Endodermal cell (in vitro differentiated cells): Measurements from ENCODE around the gene PSMB3. TPM values are rescaled to one million over a fixed set of nuclear protein-coding genes. Genes with fewer than 3 reads are reported as not detected.
A peak's percentile ranks its signal among the peaks of the same experiment; 100 is the strongest.

Source experiments
- DNase-seq: peaks from one replicate; pipeline ENCODE4 v3.0.0-alpha.2; 2017
- H3K27ac ChIP-seq: 2 replicates; pipeline ENCODE4 v1.5.1; 2013; ENCODE audit warnings: mild to moderate bottlenecking, low read depth, low read length, moderate library complexity
- H3K27me3 ChIP-seq: 2 replicates; pipeline ENCODE4 v1.6.1; 2013; ENCODE audit warnings: mild to moderate bottlenecking, low read length, moderate library complexity; ENCODE audit not compliant: insufficient read depth, control insufficient read depth, poor library complexity, severe bottlenecking
- H3K36me3 ChIP-seq: 2 replicates; pipeline ENCODE4 v1.7.0; 2013; ENCODE audit warnings: mild to moderate bottlenecking, low read length, moderate library complexity; ENCODE audit not compliant: control insufficient read depth, insufficient read depth
- H3K4me1 ChIP-seq: one replicate; pipeline ENCODE4 v1.7.0; 2013; ENCODE audit warnings: low read length; ENCODE audit not compliant: control insufficient read depth, insufficient read depth
- H3K4me3 ChIP-seq: 2 replicates; pipeline ENCODE4 v1.5.1; 2013; ENCODE audit warnings: mild to moderate bottlenecking, low read length, moderate library complexity
- H3K9ac ChIP-seq: 2 replicates; pipeline ENCODE4 v1.6.1; 2013; ENCODE audit warnings: mild to moderate bottlenecking, low read length, moderate library complexity; ENCODE audit not compliant: poor library complexity, severe bottlenecking; ENCODE audit errors: extremely low read depth
- H3K9me3 ChIP-seq: 2 replicates; pipeline ENCODE4 v1.6.1; 2013; ENCODE audit warnings: mild to moderate bottlenecking, low read length, moderate library complexity; ENCODE audit not compliant: control insufficient read depth
- H3K27ac Mint-ChIP-seq: 2 replicates; pipeline ENCODE4 v1.8.0; 2020; ENCODE audit warnings: mixed read lengths
- H3K27me3 Mint-ChIP-seq: 2 replicates; pipeline ENCODE4 v1.8.0; 2021; ENCODE audit warnings: mild to moderate bottlenecking, mixed read lengths; ENCODE audit not compliant: insufficient read depth
- H3K36me3 Mint-ChIP-seq: 2 replicates; pipeline ENCODE4 v1.8.0; 2020; ENCODE audit warnings: low read depth, mixed read lengths
- H3K4me1 Mint-ChIP-seq: 2 replicates; pipeline ENCODE4 v1.8.0; 2020; ENCODE audit warnings: mixed read lengths
- H3K4me3 Mint-ChIP-seq: 2 replicates; pipeline ENCODE4 v1.8.0; 2020; ENCODE audit warnings: mild to moderate bottlenecking, moderate library complexity, mixed read lengths
- H3K9me3 Mint-ChIP-seq: 2 replicates; pipeline ENCODE4 v1.8.0; 2020; ENCODE audit warnings: mild to moderate bottlenecking, mixed read lengths
- WGBS, 2 experiments: methylation state at CpG; one replicate each; pipeline versions ENCODE4 v1.1.5 to v1.1.7; 2013; ENCODE audit warnings: missing lambda C conversion rate in 2 of 2, mixed read lengths in 1 of 2; ENCODE audit not compliant: insufficient coverage in 1 of 2, insufficient read length in 1 of 2; 5-methylcytosine and 5-hydroxymethylcytosine counted together
- total RNA-seq, 2 donors: library from RNA; stranded (reverse); fragmentation: NEBNext Ultra II Directional in 1 of 2; extraction: Animal tissue kit (Norgen Biotek cat#: 25700) in 1 of 2; gene quantifications; 2 replicates in 1 of 2; 3 replicates in 1 of 2; pipeline ENCODE4 v1.2.1, GENCODE V29; 2021
- TF ChIP-seq, protein P1 (sequence below): fragments of 200-600 bp; sonication (generic); conservative IDR thresholded peaks from 2 replicates; pipeline ENCODE4 v1.5.0; 2021; ENCODE audit warnings: antibody characterized with exemption, mild to moderate bottlenecking

The PSMB3 gene
- total RNA-seq, 2 donors from 2014 or later, result 192 to 244 TPM

- H3K27ac Mint-ChIP-seq, result no peak overlapping the region
- H3K4me1 ChIP-seq, result no peaks in the 10 kb centered on the region
- 90% methylated on average over 3 of the region's 3 CpGs; no CpG with 5 or more reads in 1 of the 2 experiments for WGBS, 2 experiments
- no peak overlapping the region for H3K4me3 Mint-ChIP-seq
- no peak overlapping the region for H3K27ac ChIP-seq
- no peaks in the 10 kb centered on the region for H3K4me1 Mint-ChIP-seq
- H3K27me3 ChIP-seq, result no peaks in the 10 kb centered on the region
- no peaks in the 10 kb centered on the region for H3K9me3 Mint-ChIP-seq
- TF ChIP-seq, protein P1, sequence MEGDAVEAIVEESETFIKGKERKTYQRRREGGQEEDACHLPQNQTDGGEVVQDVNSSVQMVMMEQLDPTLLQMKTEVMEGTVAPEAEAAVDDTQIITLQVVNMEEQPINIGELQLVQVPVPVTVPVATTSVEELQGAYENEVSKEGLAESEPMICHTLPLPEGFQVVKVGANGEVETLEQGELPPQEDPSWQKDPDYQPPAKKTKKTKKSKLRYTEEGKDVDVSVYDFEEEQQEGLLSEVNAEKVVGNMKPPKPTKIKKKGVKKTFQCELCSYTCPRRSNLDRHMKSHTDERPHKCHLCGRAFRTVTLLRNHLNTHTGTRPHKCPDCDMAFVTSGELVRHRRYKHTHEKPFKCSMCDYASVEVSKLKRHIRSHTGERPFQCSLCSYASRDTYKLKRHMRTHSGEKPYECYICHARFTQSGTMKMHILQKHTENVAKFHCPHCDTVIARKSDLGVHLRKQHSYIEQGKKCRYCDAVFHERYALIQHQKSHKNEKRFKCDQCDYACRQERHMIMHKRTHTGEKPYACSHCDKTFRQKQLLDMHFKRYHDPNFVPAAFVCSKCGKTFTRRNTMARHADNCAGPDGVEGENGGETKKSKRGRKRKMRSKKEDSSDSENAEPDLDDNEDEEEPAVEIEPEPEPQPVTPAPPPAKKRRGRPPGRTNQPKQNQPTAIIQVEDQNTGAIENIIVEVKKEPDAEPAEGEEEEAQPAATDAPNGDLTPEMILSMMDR, result no peak
- no peaks in the 10 kb centered on the region for H3K9me3 ChIP-seq
- H3K36me3 ChIP-seq, result peaks cover 77% of the 10 kb centered on the region
- no peak overlapping the region for H3K9ac ChIP-seq
- H3K4me3 ChIP-seq, result no peak overlapping the region
- peaks cover 55% of the 10 kb centered on the region for H3K36me3 Mint-ChIP-seq
- no peak for DNase-seq
- H3K27me3 Mint-ChIP-seq, result no peaks in the 10 kb centered on the region
Observed at GRCh38 chr17:38762231-38762630, 9.7 kb downstream of the PSMB3 start.

GRCh38 chr17:38766341-38766740 is 13.8 kb downstream of the PSMB3 start:
- Mint-ChIP-seq H3K36me3 (peaks cover 70% of the 10 kb centered on the region), H3K4me3 (no peak overlapping the region), H3K27ac (peak overlapping the region; percentile 19), H3K9me3 (no peaks in the 10 kb centered on the region), H3K27me3 (no peaks in the 10 kb centered on the region), H3K4me1 (no peaks in the 10 kb centered on the region)
- Histone ChIP-seq H3K9me3 (no peaks in the 10 kb centered on the region), H3K36me3 (peaks cover 82% of the 10 kb centered on the region), H3K9ac (no peak overlapping the region), H3K27ac (no peak overlapping the region), H3K4me1 (no peaks in the 10 kb centered on the region), H3K4me3 (no peak overlapping the region), H3K27me3 (no peaks in the 10 kb centered on the region)
- no peak for DNase-seq
- WGBS, 2 experiments, result 92 to 100% methylated on average over 5 of the region's 5 CpGs
- TF ChIP-seq, protein P1, result no peak

- no peaks in the 10 kb centered on the region for H3K4me1 Mint-ChIP-seq
- H3K27me3 Mint-ChIP-seq, result no peaks in the 10 kb centered on the region
- peaks cover 87% of the 10 kb centered on the region for H3K36me3 ChIP-seq
- no peak overlapping the region for H3K9ac ChIP-seq
- no peaks in the 10 kb centered on the region for H3K9me3 ChIP-seq
- no peak overlapping the region for H3K4me3 Mint-ChIP-seq
- H3K4me3 ChIP-seq, result no peak overlapping the region
- no peaks in the 10 kb centered on the region for H3K9me3 Mint-ChIP-seq
- TF ChIP-seq, protein P1, result no peak
- DNase-seq, result no peak
- H3K27ac Mint-ChIP-seq, result no peak overlapping the region
- H3K4me1 ChIP-seq, result no peaks in the 10 kb centered on the region
- 94 to 96% methylated on average over 6 of the region's 6 CpGs for WGBS, 2 experiments
- no peaks in the 10 kb centered on the region for H3K27me3 ChIP-seq
- H3K27ac ChIP-seq, result no peak overlapping the region
- H3K36me3 Mint-ChIP-seq, result peaks cover 84% of the 10 kb centered on the region
Observed at GRCh38 chr17:38768417-38768816, 15.9 kb downstream of the PSMB3 start.
